GM12864 (cell line): ENCODE results near the gene ELAC2.

Experiments
- DNase-seq: peaks from one replicate; pipeline ENCODE4 v3.0.0-alpha.2; 2011; ENCODE audit warnings: low read depth
- H3K4me3 ChIP-seq: 2 replicates; pipeline ENCODE4 v1.5.1; 2011; ENCODE audit warnings: mild to moderate bottlenecking, low read depth, low read length, control low read depth
- TF ChIP-seq, protein P1 (sequence below): IDR thresholded peaks from 2 replicates; pipeline ENCODE4 v1.5.1; 2011; ENCODE audit warnings: low read depth, mild to moderate bottlenecking, moderate library complexity, low read length, control low read depth, inconsistent platforms; ENCODE audit errors: missing control alignments

Gene ELAC2

DNA sequence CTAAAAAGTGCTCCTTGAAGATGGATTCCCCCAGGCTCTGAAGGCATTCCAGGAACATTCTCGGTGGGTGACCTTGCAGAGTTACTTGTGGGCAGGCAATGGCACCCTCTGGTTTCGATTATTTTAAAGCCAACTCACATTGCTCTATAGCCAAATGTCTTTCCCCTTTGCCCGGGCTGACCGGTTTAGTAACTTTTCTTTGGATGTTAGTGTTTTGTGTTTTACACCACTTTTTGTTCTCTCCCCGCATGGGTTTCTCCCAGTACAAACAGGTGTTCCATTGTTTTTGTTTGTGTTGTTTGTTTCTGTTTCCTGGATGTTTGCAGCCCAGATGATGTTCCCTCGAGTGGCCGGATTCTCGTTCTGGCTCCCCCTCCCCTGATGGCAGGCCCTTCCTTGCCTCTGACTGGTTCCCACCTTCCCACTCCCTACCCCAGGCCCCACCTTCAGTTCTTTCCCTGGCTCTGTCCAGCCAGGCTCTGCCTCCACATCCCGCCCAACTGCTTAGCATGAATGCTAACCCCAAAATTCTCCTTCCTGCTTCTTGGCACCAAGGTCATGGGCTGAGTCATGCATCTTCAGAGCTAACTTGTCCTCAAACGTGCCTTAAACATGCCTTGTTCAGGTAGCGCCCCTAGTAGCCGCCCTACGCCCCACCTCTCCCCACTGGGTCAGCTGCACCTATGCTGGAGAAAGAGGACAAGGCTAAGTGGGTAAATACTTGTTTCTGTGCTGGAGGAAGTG is 40.6 kb downstream of the ELAC2 start:
- H3K4me3 ChIP-seq = no peak overlapping the region
- TF ChIP-seq, protein P1, sequence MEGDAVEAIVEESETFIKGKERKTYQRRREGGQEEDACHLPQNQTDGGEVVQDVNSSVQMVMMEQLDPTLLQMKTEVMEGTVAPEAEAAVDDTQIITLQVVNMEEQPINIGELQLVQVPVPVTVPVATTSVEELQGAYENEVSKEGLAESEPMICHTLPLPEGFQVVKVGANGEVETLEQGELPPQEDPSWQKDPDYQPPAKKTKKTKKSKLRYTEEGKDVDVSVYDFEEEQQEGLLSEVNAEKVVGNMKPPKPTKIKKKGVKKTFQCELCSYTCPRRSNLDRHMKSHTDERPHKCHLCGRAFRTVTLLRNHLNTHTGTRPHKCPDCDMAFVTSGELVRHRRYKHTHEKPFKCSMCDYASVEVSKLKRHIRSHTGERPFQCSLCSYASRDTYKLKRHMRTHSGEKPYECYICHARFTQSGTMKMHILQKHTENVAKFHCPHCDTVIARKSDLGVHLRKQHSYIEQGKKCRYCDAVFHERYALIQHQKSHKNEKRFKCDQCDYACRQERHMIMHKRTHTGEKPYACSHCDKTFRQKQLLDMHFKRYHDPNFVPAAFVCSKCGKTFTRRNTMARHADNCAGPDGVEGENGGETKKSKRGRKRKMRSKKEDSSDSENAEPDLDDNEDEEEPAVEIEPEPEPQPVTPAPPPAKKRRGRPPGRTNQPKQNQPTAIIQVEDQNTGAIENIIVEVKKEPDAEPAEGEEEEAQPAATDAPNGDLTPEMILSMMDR = no peak
- no peak for DNase-seq

DNA sequence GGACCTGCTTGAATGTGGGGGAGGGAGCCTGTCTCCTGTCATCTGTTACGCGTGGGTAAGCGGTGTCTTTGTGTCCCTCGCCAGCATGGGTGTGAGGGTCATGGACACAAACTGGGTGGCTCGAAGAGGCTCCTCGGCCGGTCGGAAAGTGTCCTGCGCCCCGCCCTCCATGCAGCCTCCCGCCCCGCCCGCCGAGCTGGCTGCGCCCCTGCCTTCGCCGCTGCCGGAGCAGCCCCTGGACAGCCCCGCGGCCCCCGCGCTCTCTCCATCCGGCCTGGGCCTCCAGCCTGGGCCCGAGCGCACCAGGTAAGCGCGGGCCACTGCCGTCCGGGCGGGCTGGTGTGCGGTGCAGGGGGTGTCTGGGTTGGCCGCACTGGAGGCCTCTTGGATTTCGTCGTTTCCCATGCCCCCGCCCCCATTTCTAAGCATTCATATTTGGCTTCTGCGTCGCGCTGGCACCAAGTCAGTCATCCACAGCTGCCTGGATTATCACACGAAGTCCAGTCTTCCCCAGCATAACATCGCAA is 43.8 kb downstream of the ELAC2 start:
- TF ChIP-seq, protein P1 = no peak
- H3K4me3 ChIP-seq = no peak overlapping the region
- DNase-seq = no peak

DNA sequence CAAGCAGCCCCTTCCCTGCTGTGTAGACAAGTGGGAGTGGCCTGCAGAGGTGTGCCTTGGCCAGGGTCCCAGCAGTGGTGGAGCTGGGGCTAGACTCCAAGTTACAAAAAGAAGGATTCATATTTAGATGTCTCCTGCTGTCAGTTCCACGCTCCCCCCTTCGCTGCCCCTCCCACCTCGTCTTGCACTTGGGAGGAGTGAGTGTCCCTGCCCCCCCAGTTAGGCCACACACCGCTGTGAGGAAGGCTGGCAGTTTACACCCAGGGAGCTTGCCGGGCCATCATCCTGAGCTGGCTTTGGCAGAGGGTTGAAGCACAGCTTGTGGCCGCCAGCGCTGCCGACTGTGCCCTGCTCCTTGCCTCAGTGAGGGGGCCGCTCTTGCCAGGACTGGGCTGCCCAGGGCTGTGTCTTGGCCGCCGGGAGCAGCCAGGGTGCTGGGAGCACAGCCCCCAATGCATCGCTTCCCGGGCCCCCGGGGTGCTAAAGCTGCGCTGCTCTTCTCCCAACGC is 44.3 kb downstream of the ELAC2 start:
- H3K4me3 ChIP-seq = no peak overlapping the region
- TF ChIP-seq, protein P1 = no peak
- no peak for DNase-seq

DNA sequence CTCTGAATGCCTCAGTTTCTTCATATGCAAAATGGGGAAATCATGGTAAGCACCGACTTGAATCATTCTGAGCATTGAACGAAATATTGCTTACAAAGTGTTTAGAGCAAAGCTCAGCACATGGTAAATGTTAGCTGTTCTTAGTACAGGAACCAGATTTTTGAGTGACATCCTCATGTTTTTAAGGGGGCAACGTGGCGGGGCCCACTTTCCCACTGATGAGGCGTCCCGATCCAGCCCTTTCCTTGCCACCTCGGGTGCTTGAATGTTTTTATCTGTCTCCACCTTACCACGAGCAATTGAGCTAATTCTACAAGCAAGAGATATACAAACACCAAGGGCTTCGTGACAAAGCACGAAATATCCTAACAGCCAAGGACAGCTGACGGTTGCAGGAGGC is 49.9 kb downstream of the ELAC2 start:
- no peak overlapping the region for H3K4me3 ChIP-seq
- TF ChIP-seq, protein P1 = no peak
- no peak for DNase-seq

DNA sequence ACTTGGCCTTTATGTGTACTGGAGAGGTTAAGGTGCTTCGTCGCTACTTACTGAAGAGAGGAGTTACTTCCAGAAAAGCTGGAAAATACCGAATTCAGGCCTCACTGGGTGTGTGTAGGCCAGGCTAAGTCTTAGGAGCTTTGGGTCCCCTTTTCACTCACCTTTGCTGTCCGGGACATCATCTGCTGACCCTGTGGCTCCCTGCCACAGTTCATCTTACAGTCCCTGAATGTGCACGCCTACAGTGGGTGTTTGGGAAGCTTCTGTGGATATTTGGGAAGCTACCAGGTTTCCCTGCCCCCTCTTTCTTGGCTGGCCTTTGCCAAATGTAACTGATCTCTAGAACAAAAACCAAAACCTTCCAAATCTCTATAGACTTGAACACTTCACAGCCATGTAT is 51.4 kb downstream of the ELAC2 start:
- DNase-seq = no peak
- TF ChIP-seq, protein P1 = no peak
- no peak overlapping the region for H3K4me3 ChIP-seq

DNA sequence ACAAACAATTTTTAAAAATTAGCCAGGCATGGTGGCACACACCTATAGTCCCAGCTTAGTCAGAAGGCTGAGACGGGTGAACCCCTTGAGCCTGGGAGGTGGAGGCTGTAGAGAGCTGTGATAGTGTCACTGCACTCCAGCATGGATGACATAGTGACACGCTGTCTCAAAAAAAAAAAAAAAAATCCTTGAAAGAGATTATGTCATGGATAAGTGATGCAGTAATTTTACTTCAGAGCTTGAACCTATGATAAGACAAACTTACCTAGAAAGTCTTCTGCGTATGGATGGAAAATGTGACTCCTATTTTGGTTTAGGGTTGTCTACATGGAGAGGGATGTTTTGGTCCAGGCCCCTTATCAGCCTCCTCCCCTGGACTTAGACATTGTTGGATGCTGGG is 51.8 kb downstream of the ELAC2 start:
- no peak for DNase-seq
- H3K4me3 ChIP-seq = no peak overlapping the region

More for the DNA sequence above, 51.8 kb downstream of the ELAC2 start:
- TF ChIP-seq, protein P1 = no peak
